Cardiac muscle cell (in vitro differentiated cells and primary cell): ENCODE measurements around the gene C3orf20. TPM values are rescaled to one million over a fixed set of nuclear protein-coding genes. Genes with fewer than 3 reads are reported as not detected.
"Not testable (repeated sequence)": the region's sequence is repeated elsewhere in the genome, so short reads cannot be mapped to it uniquely, and the experiment has no call there.

Experiments
- DNase-seq, 2 donors: peaks; one replicate each; pipeline versions ENCODE4 v3.0.0 to v3.0.0-alpha.2; 2010 to 2017; ENCODE audit warnings: low read depth in 1 of 2, low spot score in 1 of 2
- H3K27ac ChIP-seq: fragments of 200-600 bp; sonication (generic); 2 replicates; pipeline ENCODE4 v1.5.1; 2016
- H3K27me3 ChIP-seq: fragments of 200-600 bp; sonication (generic); 2 replicates; pipeline ENCODE4 v1.6.0; 2016; ENCODE audit warnings: control low read depth
- H3K36me3 ChIP-seq: fragments of 200-600 bp; sonication (generic); 2 replicates; pipeline ENCODE4 v1.5.1; 2016; ENCODE audit warnings: control low read depth
- H3K4me1 ChIP-seq: fragments of 200-600 bp; sonication (generic); 2 replicates; pipeline ENCODE4 v1.8.1; 2017; ENCODE audit warnings: low read depth, mild to moderate bottlenecking, mixed run types
- H3K4me3 ChIP-seq: fragments of 200-600 bp; sonication (generic); 2 replicates; pipeline ENCODE4 v1.5.1; 2016; ENCODE audit warnings: mild to moderate bottlenecking
- H3K9me3 ChIP-seq: fragments of 200-600 bp; sonication (generic); 2 replicates; pipeline ENCODE4 v1.5.1; 2017; ENCODE audit warnings: low read depth, mild to moderate bottlenecking, control low read depth
- polyA plus RNA-seq: library from polyadenylated mRNA; unstranded; fragments of >200 nt; fragmentation: Nextera tagmentation; extraction: Ambion mirVana; gene quantifications from 2 replicates; pipeline ENCODE4 v1.2.1, GENCODE V29; 2016
- total RNA-seq: library from RNA; depleted of rRNA; stranded (reverse); fragments of >200 nt; gene quantifications from 2 replicates; pipeline ENCODE4 v1.2.3, GENCODE V29; 2016
- TF ChIP-seq, protein P1 (sequence below): IDR thresholded peaks from 2 replicates; pipeline ENCODE4 v1.5.1; 2012; ENCODE audit warnings: low read depth, mild to moderate bottlenecking, low read length

C3orf20 gene
- total and polyA plus RNA-seq, 2 experiments from 2014 or later: 0.21 TPM; not detected in 1

- H3K36me3 ChIP-seq: no peaks in the 10 kb centered on the region
- H3K27me3 ChIP-seq: peaks cover 33% of the 10 kb centered on the region
- H3K4me1 ChIP-seq: no peaks in the 10 kb centered on the region
- H3K4me3 ChIP-seq: no peak overlapping the region
- no peak overlapping the region for H3K27ac ChIP-seq
- no peaks in the 10 kb centered on the region for H3K9me3 ChIP-seq
- peak in 1 of 2 donors; percentile 56 for DNase-seq
- TF ChIP-seq, protein P1, sequence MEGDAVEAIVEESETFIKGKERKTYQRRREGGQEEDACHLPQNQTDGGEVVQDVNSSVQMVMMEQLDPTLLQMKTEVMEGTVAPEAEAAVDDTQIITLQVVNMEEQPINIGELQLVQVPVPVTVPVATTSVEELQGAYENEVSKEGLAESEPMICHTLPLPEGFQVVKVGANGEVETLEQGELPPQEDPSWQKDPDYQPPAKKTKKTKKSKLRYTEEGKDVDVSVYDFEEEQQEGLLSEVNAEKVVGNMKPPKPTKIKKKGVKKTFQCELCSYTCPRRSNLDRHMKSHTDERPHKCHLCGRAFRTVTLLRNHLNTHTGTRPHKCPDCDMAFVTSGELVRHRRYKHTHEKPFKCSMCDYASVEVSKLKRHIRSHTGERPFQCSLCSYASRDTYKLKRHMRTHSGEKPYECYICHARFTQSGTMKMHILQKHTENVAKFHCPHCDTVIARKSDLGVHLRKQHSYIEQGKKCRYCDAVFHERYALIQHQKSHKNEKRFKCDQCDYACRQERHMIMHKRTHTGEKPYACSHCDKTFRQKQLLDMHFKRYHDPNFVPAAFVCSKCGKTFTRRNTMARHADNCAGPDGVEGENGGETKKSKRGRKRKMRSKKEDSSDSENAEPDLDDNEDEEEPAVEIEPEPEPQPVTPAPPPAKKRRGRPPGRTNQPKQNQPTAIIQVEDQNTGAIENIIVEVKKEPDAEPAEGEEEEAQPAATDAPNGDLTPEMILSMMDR: no peak
Observed at GRCh38 chr3:14806641-14807263, 131.8 kb downstream of the C3orf20 start.

- Histone ChIP-seq H3K27ac (no peak overlapping the region), H3K4me3 (no peak overlapping the region), H3K27me3 (peaks cover 44% of the 10 kb centered on the region), H3K36me3 (no peaks in the 10 kb centered on the region), H3K4me1 (no peaks in the 10 kb centered on the region), H3K9me3 (no peaks in the 10 kb centered on the region)
- no peak for DNase-seq
- TF ChIP-seq, protein P1: no peak
Observed at GRCh38 chr3:14808025-14808424, 133.1 kb downstream of the C3orf20 start.

GRCh38 chr3:14808502-14809266 is 133.7 kb downstream of the C3orf20 start:
- DNase-seq: no peak
- H3K9me3 ChIP-seq: no peaks in the 10 kb centered on the region
- peaks cover 50% of the 10 kb centered on the region for H3K27me3 ChIP-seq
- no peaks in the 10 kb centered on the region for H3K4me1 ChIP-seq
- no peak overlapping the region for H3K27ac ChIP-seq
- TF ChIP-seq, protein P1: no peak
- no peak overlapping the region for H3K4me3 ChIP-seq
- H3K36me3 ChIP-seq: no peaks in the 10 kb centered on the region

DNA sequence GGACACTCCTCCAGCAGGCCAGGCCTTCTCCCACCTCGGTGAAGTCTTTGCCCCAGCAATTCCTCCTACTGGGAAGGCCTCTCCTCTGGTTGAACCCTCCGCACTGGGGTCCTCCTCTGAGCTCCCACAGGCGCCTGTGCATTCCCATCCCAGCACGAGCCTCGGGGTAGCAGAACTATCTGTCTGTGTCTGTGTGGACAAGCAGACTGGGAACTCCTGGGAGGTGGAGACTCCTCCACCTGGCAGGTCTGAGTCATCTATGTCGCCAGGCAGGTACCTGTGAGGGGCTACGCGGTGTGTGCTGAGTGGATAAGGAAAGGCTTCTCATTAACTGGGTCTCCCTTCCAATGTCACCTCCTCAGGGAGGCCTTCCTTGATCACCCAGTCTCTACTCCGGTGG is 134.7 kb downstream of the C3orf20 start:
- H3K27ac ChIP-seq, H3K4me1 ChIP-seq, H3K4me3 ChIP-seq, DNase-seq, H3K9me3 ChIP-seq, H3K36me3 ChIP-seq: not testable (repeated sequence)
- H3K27me3 ChIP-seq: peaks cover 50% of the 10 kb centered on the region

GRCh38 chr3:14810070-14810791 is 135.3 kb downstream of the C3orf20 start:
- Histone ChIP-seq H3K9me3 (no peaks in the 10 kb centered on the region), H3K4me1 (no peaks in the 10 kb centered on the region), H3K27me3 (peaks cover 50% of the 10 kb centered on the region), H3K27ac (no peak overlapping the region), H3K4me3 (peak overlapping the region; percentile 44), H3K36me3 (no peaks in the 10 kb centered on the region)
- TF ChIP-seq, protein P1: no peak
- DNase-seq: peak; percentile 56 to 59
